Measurements from ENCODE around the gene EXD3. TPM values are rescaled to one million over a fixed set of nuclear protein-coding genes. Genes with fewer than 3 reads are reported as not detected.

EXD3 gene
- total RNA-seq, 1 experiment from 2014 or later, result 15.3 TPM

- no peak overlapping the region for H3K56ac ChIP-seq (ENCODE audit: insufficient read length, low read depth, low read length)
- H3K4me1 ChIP-seq (ENCODE audit: insufficient read depth, low read length), result no peaks in the 10 kb centered on the region
- Mint-ChIP-seq H3K27ac (peak overlapping the region in 1 of 3 experiments; percentile 89; a peak in 1 of 7 replicates), H3K4me1 (no peaks in the 10 kb centered on the region), H3K4me3 (no peak overlapping the region), H3K9me3 (no peaks in the 10 kb centered on the region), H3K27me3 (ENCODE audit: low read depth) (no peaks in the 10 kb centered on the region), H3K36me3 (ENCODE audit: insufficient read depth in 1 of 3, low read depth in 3 of 3) (peaks cover 0 to 7% (median 3%) of the 10 kb centered on the region in 3 experiments; a peak in 4 of 7 replicates)
- H3K27me3 ChIP-seq (ENCODE audit: insufficient read depth, low read length), result no peaks in the 10 kb centered on the region
- H3K4ac ChIP-seq (ENCODE audit: low read depth, low read length), result no peak overlapping the region
- no peaks in the 10 kb centered on the region for H3K79me1 ChIP-seq (ENCODE audit: insufficient read depth, low read depth, low read length, poor library complexity, severe bottlenecking)
- H4K20me1 ChIP-seq (ENCODE audit: control insufficient read depth, insufficient read depth, insufficient read length), result no peaks in the 10 kb centered on the region
- no peak overlapping the region for H3K18ac ChIP-seq (ENCODE audit: insufficient read length, low read depth, low read length)
- H2BK5ac ChIP-seq (ENCODE audit: insufficient read length, low read length), result no peak overlapping the region
- no peaks in the 10 kb centered on the region for H3K9me3 ChIP-seq (ENCODE audit: control insufficient read depth, low read depth, low read length)
- H4K8ac ChIP-seq (replicated peaks; ENCODE audit: insufficient read length, low read depth, low read length), result no peak overlapping the region
- no peak for TF ChIP-seq CTCF (conservative IDR thresholded peaks at IDR 0.05)
- H2BK12ac ChIP-seq (ENCODE audit: insufficient read length, low read depth, low read length), result no peak overlapping the region
- no peak overlapping the region for H3K14ac ChIP-seq (ENCODE audit: insufficient read depth, low read length)
- no peak overlapping the region for H2AK5ac ChIP-seq (ENCODE audit: insufficient read length, low read length)
- H2BK20ac ChIP-seq (ENCODE audit: low read depth, low read length, poor library complexity, severe bottlenecking), result no peak overlapping the region
- no peak overlapping the region for H4K91ac ChIP-seq (ENCODE audit: insufficient read length, low read depth, low read length)
- no peak overlapping the region for H2BK15ac ChIP-seq (ENCODE audit: low read depth, low read length)
- no CpG with 5 or more reads among the region's 47 CpGs for WGBS (ENCODE audit: extremely low coverage, insufficient read length, low lambda C conversion rate)
- H3K9ac ChIP-seq (ENCODE audit: extremely low read depth, insufficient read length, low read length), result no peak overlapping the region
- H3K23me2 ChIP-seq (ENCODE audit: insufficient read length, low read depth, low read length, poor library complexity, severe bottlenecking), result no peaks in the 10 kb centered on the region
- no peak overlapping the region for H3K23ac ChIP-seq (ENCODE audit: insufficient read length, low read depth, low read length)
- no peak overlapping the region for H3K27ac ChIP-seq (ENCODE audit: insufficient read length, low read depth, low read length)
- no peak overlapping the region for H2AFZ ChIP-seq (ENCODE audit: low read length)
- H3K79me2 ChIP-seq (ENCODE audit: insufficient read depth, low read length), result no peaks in the 10 kb centered on the region
- no peak overlapping the region for H3K4me2 ChIP-seq (ENCODE audit: insufficient read depth, insufficient read length, low read length)
- H3T11ph ChIP-seq (ENCODE audit: low read length), result no peak overlapping the region
- H4K5ac ChIP-seq (ENCODE audit: insufficient read length, low read depth, low read length), result no peak overlapping the region
- no peak overlapping the region for H2BK120ac ChIP-seq (ENCODE audit: low read depth, low read length, poor library complexity, severe bottlenecking)
- DNase-seq, result peak; percentile 27
Observed at GRCh38 chr9:137388589-137389427, 34.2 kb downstream of the EXD3 start.
